GM21360 (cell line): Measurements from ENCODE around the gene CUL9.

Experiments
- ATAC-seq: cut with Tn5 transposase; IDR thresholded peaks from one replicate; pipeline ENCODE4 v1.9.1; 2021; ENCODE audit warnings: mild to moderate bottlenecking, moderate library complexity; ENCODE audit not compliant: unreplicated experiment

The CUL9 gene

GRCh38 chr6:43172104-43173007 lies 9.6 kb upstream of the CUL9 start:
- no peak for ATAC-seq

- ATAC-seq, result no peak
These were observed 8.3 kb upstream of the CUL9 start for GRCh38 chr6:43173591-43174262.

- ATAC-seq, result peak; percentile 59
These were observed 7.5 kb upstream of the CUL9 start for GRCh38 chr6:43174263-43175112.

GRCh38 chr6:43175676-43176422 lies 6.1 kb upstream of the CUL9 start:
- ATAC-seq, result no peak

- ATAC-seq, result no peak
These were observed 5.6 kb upstream of the CUL9 start for GRCh38 chr6:43176423-43176786.

- ATAC-seq, result no peak
These were observed 3.8 kb upstream of the CUL9 start for GRCh38 chr6:43178150-43178549.

- ATAC-seq, result no peak
These were observed 2.8 kb upstream of the CUL9 start for GRCh38 chr6:43178951-43179830.

- ATAC-seq, result no peak
These were observed 1.9 kb upstream of the CUL9 start for GRCh38 chr6:43180058-43180457.

GRCh38 chr6:43180985-43181384 lies 1.0 kb upstream of the CUL9 start:
- no peak for ATAC-seq

GRCh38 chr6:43181621-43181941 lies 415 bp upstream of the CUL9 start:
- no peak for ATAC-seq

- ATAC-seq, result no peak
These were observed 1.4 kb downstream of the CUL9 start for GRCh38 chr6:43183441-43183840.

- ATAC-seq, result no peak
These were observed 2.4 kb downstream of the CUL9 start for GRCh38 chr6:43184268-43184985.

- no peak for ATAC-seq
These were observed 3.5 kb downstream of the CUL9 start for GRCh38 chr6:43185391-43185985.

- no peak for ATAC-seq
These were observed 4.0 kb downstream of the CUL9 start for GRCh38 chr6:43186019-43186418.

GRCh38 chr6:43186706-43187105 lies 4.7 kb downstream of the CUL9 start:
- no peak for ATAC-seq

- ATAC-seq, result no peak
These were observed 5.8 kb downstream of the CUL9 start for GRCh38 chr6:43187821-43188220.

GRCh38 chr6:43188426-43188825 lies 6.4 kb downstream of the CUL9 start:
- ATAC-seq, result no peak

- no peak for ATAC-seq
These were observed 7.8 kb downstream of the CUL9 start for GRCh38 chr6:43189776-43190304.

- no peak for ATAC-seq
These were observed 10.9 kb downstream of the CUL9 start for GRCh38 chr6:43192911-43193310.
